Fibroblast of lung (primary cell): ENCODE data around the gene APOA5.

Experiments used
- CTCF ChIP-seq, 2 donors: IDR thresholded peaks in 1 of 2; conservative IDR thresholded peaks in 1 of 2; 1 replicate in 1 of 2; 2 replicates in 1 of 2; pipeline ENCODE4 v1.5.1; 2011 to 2012; ENCODE audit warnings: low read length in 2 of 2, control low read depth in 1 of 2, inconsistent platforms in 1 of 2, low read depth in 1 of 2, mild to moderate bottlenecking in 1 of 2
- EZH2 ChIP-seq: IDR thresholded peaks from 2 replicates; pipeline ENCODE4 v1.5.1; 2012; ENCODE audit warnings: low read length, control low read depth, mild to moderate bottlenecking; ENCODE audit errors: missing control alignments

DNA sequence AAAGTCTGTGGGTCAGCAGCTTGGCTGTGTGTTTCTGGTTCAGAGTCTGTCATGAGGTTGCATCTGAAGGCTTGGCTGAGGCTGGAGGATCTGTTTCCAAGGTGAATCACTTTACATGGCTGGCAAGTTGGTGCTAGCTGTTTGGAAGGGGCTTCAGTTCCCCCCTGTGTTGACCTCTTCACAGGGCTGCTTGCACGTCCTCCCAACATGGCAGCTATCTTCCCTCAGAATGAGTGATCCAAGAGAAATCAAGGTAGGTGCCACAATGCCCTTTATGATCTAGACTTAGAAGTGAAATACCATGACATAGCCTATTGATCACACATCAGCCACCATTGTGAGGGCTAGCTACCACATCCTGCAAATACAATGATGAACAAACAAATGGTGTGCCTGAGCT lies 21.5 kb upstream of the APOA5 start:
- TF ChIP-seq CTCF (conservative IDR thresholded peaks at IDR 0.05 in 1 of 2, IDR thresholded peaks at IDR 0.05 in 1 of 2; ENCODE audit: low read depth in 1 of 2, low read length in 2 of 2) (no peak), EZH2 (no peak)
